HG02852 (cell line): ENCODE data around the gene VOPP1.
A peak's percentile ranks its signal among the peaks of the same experiment; 100 is the strongest.

ENCODE experiments used
- ATAC-seq: cut with Tn5 transposase; IDR thresholded peaks from one replicate; pipeline ENCODE4 v1.9.1; 2021; ENCODE audit warnings: mild to moderate bottlenecking, moderate library complexity; ENCODE audit not compliant: unreplicated experiment

The VOPP1 gene

GRCh38 chr7:55440040-55440690, 132.1 kb downstream of the VOPP1 start:
- ATAC-seq, result no peak

- ATAC-seq, result no peak
These were observed 132.7 kb downstream of the VOPP1 start for GRCh38 chr7:55439627-55440026.

GRCh38 chr7:55438757-55439525, 133.4 kb downstream of the VOPP1 start:
- no peak for ATAC-seq

GRCh38 chr7:55438085-55438756, 134.1 kb downstream of the VOPP1 start:
- ATAC-seq, result no peak

DNA sequence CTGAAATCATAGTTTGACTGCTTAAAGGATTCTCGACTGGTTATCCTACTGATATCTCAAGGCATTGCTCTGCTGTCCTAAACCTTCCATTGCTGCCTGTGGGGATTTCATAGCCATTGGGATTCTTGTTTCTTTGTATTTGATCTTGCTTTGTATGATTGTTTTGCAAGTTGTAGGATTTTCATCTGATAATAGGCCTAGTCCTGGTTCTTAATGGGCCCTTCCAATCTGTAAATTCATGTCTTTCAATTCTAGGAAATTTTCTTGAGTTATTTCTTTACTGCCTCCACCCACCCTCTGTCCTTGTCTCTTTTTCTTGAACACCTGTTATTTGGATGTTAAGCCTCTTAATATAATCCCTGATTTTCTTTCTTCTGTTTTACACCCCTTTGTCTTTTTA, 134.9 kb downstream of the VOPP1 start:
- ATAC-seq, result no peak

DNA sequence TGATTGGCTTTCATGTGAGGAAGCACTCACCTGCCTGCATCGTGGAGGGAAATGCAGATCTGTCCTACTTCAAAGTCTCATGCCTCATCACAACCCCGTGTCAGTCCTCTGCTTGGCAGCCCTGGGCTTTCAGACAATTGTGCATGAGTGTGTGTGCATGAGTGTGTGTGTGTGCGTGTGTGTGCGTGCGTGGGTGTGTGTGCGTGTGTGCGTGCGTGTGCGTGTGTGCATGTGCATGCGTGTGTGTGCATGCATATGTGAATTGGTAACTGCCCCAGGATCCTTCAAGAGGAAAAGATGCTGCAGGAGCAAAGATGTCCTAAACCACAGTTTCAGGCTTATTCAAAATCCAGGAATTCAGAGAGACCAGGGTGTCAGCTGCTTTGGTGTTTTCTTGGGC, 135.8 kb downstream of the VOPP1 start:
- ATAC-seq, result no peak

DNA sequence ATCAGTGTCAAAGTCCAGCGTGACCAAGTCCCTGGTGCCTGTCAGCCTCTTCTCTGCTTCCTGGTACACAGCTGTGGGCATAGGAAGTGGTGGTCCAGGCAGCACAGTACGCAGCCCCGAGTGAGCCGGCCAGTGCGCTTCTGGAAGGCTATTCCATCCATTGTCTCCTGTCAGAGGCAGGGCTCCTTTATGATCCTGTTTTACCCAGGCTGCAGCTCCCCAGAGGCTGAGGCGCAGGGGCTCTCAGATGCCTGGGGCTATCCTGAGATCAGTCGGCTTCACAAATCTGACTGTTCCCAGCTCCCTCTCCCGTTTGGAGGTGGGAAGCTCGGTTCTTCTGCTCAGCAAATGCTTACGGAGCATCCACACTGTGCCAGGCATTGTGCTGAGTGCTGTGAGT, 136.8 kb downstream of the VOPP1 start:
- ATAC-seq, result no peak

- ATAC-seq, result peak; percentile 79
These were observed 139.1 kb downstream of the VOPP1 start for GRCh38 chr7:55432939-55433784.

- ATAC-seq, result no peak
These were observed 139.8 kb downstream of the VOPP1 start for GRCh38 chr7:55432506-55432905.

DNA sequence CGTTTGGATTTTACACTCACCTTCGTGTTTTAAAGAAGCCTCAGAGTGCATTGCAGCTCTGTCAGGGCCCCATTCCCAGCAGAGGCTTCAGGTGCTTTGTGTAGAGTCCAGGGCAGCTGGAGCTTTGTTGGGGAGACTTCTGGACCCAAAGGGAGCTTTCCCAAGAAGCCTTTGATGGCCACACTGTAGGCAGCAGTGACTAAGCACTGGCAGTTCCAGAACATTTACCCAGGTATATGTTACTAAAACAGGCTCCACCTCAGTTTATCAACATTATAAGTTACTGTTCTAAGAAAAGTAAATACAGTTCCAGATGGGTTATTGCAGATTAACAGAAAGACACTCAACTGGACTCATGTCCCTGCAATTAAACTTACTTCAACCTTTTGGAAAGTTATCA, 140.4 kb downstream of the VOPP1 start:
- ATAC-seq, result no peak

GRCh38 chr7:55429835-55430499, 142.3 kb downstream of the VOPP1 start:
- no peak for ATAC-seq

DNA sequence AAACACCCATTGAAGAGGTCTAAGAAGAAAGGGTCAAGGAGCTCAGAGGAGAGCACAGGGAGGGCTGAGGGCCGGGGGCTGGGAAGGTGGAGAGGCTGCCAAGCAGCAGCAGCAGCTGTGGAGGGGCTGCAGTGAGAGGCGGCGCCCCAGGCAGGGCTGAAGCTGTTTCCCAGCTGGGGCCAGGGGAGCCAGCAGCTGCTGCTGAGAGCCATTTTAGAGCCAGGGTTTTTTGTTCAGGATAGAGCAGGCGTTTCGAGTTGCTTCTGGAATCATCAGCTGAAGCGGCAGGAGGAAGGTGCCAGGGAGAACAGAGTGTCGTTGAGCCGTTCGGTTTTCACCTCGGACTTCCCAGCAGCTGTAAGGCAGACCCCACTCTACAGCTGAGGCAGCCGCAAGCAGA, 144.5 kb downstream of the VOPP1 start:
- no peak for ATAC-seq

DNA sequence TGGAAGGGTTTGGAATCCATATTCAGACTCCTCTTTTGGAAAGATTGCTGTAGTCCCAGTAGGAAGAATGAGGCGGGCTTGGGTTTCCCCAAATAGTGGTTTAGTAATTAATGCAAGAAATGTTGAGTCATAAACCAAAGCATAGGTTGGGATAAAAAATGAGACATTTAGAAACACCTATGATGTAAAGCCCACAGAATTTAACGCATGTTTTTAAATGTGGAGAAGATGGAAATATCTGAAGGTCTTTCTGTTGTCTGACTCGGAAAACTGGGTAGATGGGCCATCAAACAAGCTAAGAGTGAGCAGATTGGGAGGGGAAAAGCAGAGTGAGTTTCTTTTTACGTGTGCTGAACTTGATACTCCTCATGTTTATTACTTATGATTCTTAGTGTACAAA, 145.0 kb downstream of the VOPP1 start:
- no peak for ATAC-seq

GRCh38 chr7:55426676-55427075, 145.6 kb downstream of the VOPP1 start:
- no peak for ATAC-seq

GRCh38 chr7:55425141-55425752, 147.1 kb downstream of the VOPP1 start:
- ATAC-seq, result no peak

DNA sequence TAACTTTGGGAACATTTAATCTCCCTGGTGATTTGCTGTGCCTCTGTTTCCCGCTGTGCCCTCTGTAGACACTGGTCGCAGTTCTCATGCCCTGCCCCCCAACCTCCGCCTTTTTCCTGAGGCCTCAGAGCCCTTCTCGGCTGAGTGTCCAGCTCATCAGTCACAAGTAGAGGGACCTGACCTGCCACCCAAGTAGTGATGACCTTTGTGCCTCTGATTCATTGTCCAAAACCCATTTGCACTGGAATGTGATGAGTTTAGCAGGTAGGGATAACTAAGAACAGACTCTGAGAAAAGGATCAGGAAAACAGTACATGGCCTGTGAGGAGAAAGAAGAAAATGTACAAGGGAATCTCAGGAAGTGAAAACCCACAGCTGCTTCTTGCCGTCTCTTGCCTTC, 148.4 kb downstream of the VOPP1 start:
- no peak for ATAC-seq

DNA sequence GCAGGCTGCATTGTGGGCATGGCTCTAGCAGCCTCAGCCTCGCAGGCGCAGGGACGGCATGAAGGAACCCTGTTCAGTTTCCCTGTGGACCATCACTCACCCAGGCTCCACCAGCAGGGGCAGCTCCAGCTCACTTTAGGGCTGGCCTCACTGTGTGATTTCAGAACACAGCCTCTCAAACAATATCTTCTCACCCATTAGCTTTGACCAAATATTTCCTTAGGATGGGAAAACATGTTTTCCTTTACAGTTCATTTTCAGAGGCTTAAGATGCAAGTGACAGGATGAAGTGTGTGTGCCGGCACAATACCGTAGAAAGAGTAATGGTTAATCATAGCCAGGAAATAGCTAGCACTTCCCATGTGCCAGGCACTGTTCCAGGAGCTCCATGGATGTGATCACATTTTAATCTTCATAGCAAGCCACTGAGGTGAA, 149.0 kb downstream of the VOPP1 start:
- no peak for ATAC-seq
